Activated CD4-positive, alpha-beta T cell treated with anti-CD3 and anti-CD28 coated beads, Interleukin-2, amount 10 ng/mL, durations not matched to agents 24 days and 14 days (primary cell): ENCODE results near the gene RPL3. TPM values are rescaled to one million over a fixed set of nuclear protein-coding genes. Genes with fewer than 3 reads are reported as not detected.

ENCODE experiments used
- DNase-seq: peaks from one replicate; pipeline ENCODE4 v3.0.0; 2022
- H3K27ac Mint-ChIP-seq: one replicate; pipeline ENCODE4 v1.8.0; 2022; ENCODE audit warnings: mild to moderate bottlenecking, mixed read lengths
- H3K27me3 Mint-ChIP-seq: one replicate; pipeline ENCODE4 v1.8.0; 2022; ENCODE audit warnings: mixed read lengths
- H3K36me3 Mint-ChIP-seq: one replicate; pipeline ENCODE4 v1.8.0; 2022; ENCODE audit warnings: low read depth, mild to moderate bottlenecking, mixed read lengths
- H3K4me1 Mint-ChIP-seq: one replicate; pipeline ENCODE4 v1.8.0; 2021; ENCODE audit warnings: mixed read lengths
- H3K4me3 Mint-ChIP-seq: one replicate; pipeline ENCODE4 v1.8.0; 2022; ENCODE audit warnings: mild to moderate bottlenecking, moderate library complexity, mixed read lengths
- H3K9me3 Mint-ChIP-seq: one replicate; pipeline ENCODE4 v1.8.0; 2021; ENCODE audit warnings: mixed read lengths
- intact Hi-C: fragments of 100-400 bp; cut with micrococcal nuclease; formaldehyde crosslinking; loops from one replicate; pipeline ENCODE4 v1.15.1; 2023
- total RNA-seq: library from RNA; stranded (reverse); gene quantifications from 2 replicates; pipeline ENCODE4 v1.2.3, GENCODE V29; 2022

Gene RPL3
- total RNA-seq, 1 donor from 2014 or later, result 2,132 TPM

- Mint-ChIP-seq H3K9me3 (no peaks in the 10 kb centered on the region), H3K27me3 (peaks cover 10% of the 10 kb centered on the region), H3K4me3 (no peak overlapping the region), H3K27ac (no peak overlapping the region), H3K4me1 (no peaks in the 10 kb centered on the region), H3K36me3 (no peaks in the 10 kb centered on the region)
- DNase-seq, result no peak
- intact Hi-C loops, result no loop called here
Observed at GRCh38 chr22:39283322-39284141, 35.9 kb downstream of the RPL3 start.

DNA sequence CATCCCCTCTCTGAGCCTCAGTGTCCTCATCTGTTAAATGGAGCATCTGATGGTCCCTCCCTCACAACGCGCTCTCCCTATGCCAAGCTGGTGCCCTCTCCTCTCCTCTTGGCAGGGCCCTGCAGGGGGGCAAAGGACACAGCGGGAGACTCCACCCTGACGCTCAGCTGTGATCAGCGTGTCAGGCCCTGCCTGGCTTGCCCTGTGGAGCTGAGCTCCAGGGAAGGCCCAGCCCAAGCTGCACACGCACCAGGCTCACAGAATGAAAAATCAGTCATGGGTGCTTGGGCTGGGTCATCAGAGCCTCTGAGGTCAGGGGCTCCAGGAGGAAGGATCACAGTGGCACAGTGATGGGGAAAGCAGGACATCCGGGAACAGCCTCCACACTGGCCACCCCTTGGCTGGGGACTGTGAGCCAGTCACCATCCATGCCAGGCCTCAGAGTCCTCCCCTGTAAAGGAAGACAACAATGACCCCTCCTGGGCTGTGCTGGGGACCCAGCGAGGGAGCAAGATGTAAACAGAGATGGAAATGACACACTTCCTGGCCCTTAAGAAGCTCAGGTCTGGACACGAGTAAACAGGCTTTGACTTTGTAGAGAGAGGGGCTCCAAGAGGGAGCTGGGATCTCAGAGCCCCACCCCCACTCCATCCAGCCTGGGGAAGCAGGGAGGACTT is 36.6 kb downstream of the RPL3 start:
- no peak overlapping the region for H3K27ac Mint-ChIP-seq
- no peak overlapping the region for H3K4me3 Mint-ChIP-seq
- no peaks in the 10 kb centered on the region for H3K36me3 Mint-ChIP-seq
- no peaks in the 10 kb centered on the region for H3K4me1 Mint-ChIP-seq
- H3K9me3 Mint-ChIP-seq, result no peaks in the 10 kb centered on the region
- intact Hi-C loops, result no loop called here
- H3K27me3 Mint-ChIP-seq, result peaks cover 10% of the 10 kb centered on the region
- no peak for DNase-seq

DNA sequence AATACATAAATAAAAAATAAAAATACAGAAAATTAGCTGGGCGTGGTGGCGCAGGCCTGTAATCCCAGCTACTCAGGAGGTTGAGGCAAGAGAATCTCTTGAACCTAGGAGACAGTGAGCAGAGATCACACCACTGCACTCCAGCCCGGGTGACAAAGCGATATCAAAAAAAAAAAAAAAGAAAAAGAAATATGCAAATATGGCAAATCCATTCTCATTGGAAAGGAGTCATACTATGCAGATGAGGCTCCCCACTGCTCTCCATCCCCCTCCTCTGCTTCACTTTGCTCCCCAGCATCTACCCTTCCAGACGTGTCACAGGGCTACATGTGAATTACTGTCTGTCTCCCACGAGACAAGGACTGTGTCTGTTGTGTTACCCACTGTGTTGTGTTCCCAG is 38.3 kb downstream of the RPL3 start:
- no peak for DNase-seq
- peaks cover 16% of the 10 kb centered on the region for H3K27me3 Mint-ChIP-seq
- H3K36me3 Mint-ChIP-seq, result no peaks in the 10 kb centered on the region
- intact Hi-C loops, result no loop called here
- H3K4me1 Mint-ChIP-seq, result no peaks in the 10 kb centered on the region
- H3K9me3 Mint-ChIP-seq, result peaks cover 3% of the 10 kb centered on the region
- no peak overlapping the region for H3K27ac Mint-ChIP-seq
- no peak overlapping the region for H3K4me3 Mint-ChIP-seq

DNA sequence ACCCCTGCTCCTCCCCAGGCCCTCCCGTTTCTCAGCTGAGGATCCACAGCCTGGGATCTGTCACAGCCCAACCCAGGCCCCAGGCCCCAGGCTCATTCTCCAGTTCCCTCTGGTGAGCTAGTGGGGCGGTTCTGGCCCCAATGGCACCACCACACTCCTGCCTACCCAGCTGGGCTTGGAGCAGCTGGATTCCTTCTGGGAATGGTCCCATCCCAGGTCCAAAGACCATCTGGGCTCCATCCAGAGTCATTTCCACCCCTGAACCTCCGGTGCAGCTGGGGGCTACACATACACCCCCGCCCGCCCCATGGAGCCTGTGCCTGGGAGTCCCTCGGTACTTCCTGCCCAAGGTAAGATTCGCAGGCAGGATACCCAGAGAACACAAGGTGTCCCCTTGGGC is 39.2 kb downstream of the RPL3 start:
- intact Hi-C loops, result no loop called here
- no peak for DNase-seq
- Mint-ChIP-seq H3K36me3 (no peaks in the 10 kb centered on the region), H3K27ac (no peak overlapping the region), H3K4me1 (no peaks in the 10 kb centered on the region), H3K27me3 (peaks cover 17% of the 10 kb centered on the region), H3K9me3 (peaks cover 3% of the 10 kb centered on the region), H3K4me3 (no peak overlapping the region)

DNA sequence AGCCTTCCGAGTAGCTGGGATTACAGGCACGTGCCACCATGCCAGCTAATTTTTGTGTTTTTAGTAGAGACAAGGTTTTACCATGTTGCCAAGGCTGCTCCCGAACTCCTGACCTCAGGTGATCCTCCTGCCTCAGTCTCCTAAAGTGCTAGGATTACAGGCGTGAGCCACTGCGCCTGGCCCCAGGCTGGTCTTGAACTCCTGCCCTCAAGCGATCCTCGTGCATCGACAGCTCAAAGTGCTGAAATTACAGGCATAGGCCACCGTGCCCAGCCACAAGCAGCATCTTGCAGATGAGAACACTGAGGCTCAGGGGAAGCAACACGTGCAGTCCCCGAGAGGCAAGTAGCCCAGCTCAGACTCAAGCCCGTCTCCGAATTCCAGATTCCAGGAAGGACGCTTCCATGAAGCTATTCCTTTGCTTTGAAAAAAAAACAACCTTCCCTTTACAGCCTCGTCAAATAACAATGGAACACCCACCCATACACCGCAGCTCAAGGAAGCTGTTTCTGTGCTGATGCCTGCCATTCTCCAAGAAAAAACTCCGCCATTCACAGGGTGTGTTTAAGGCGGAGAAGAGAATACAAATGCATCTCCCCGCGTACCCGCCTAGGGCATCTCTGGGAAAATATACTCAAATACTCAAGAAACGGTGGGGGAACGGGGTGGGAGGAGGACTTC is 40.1 kb downstream of the RPL3 start:
- no peak overlapping the region for H3K4me3 Mint-ChIP-seq
- H3K27me3 Mint-ChIP-seq, result peaks cover 17% of the 10 kb centered on the region
- H3K36me3 Mint-ChIP-seq, result no peaks in the 10 kb centered on the region
- peaks cover 3% of the 10 kb centered on the region for H3K9me3 Mint-ChIP-seq
- no peak overlapping the region for H3K27ac Mint-ChIP-seq
- no peak for DNase-seq
- no peaks in the 10 kb centered on the region for H3K4me1 Mint-ChIP-seq
- intact Hi-C loops, result no loop called here

- intact Hi-C loops, result no loop called here
- Mint-ChIP-seq H3K36me3 (no peaks in the 10 kb centered on the region), H3K27me3 (peaks cover 17% of the 10 kb centered on the region), H3K4me1 (no peaks in the 10 kb centered on the region), H3K4me3 (no peak overlapping the region), H3K9me3 (peaks cover 3% of the 10 kb centered on the region), H3K27ac (no peak overlapping the region)
- DNase-seq, result no peak
Observed at GRCh38 chr22:39278040-39278439, 41.4 kb downstream of the RPL3 start.

DNA sequence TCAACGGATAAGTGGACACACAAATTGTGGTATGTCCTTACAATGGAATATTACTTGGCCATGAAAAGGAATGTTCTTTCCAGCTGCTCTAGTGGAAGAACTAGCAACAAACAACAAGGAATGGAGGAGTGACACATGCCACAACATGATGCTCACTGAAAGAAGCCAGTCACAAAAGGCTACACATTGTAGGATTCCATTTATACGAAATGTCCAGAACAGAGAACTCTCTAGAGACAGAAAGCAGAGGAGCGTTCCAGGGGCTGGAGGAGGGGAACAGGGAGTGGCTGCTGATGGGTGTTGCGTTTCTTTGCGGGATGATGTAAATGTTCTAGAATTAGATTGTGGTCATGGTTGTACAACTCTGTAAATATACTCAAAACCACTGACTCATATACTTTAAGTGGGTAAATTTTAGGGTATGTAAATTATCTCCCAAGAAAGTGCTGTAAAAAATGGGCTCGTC is 42.2 kb downstream of the RPL3 start:
- Mint-ChIP-seq H3K36me3 (no peaks in the 10 kb centered on the region), H3K27me3 (peaks cover 17% of the 10 kb centered on the region), H3K4me1 (no peaks in the 10 kb centered on the region), H3K9me3 (peaks cover 3% of the 10 kb centered on the region), H3K4me3 (no peak overlapping the region), H3K27ac (no peak overlapping the region)
- DNase-seq, result no peak
- intact Hi-C loops, result no loop called here

GRCh38 chr22:39276440-39277141 is 42.8 kb downstream of the RPL3 start:
- Mint-ChIP-seq H3K36me3 (no peaks in the 10 kb centered on the region), H3K27ac (no peak overlapping the region), H3K27me3 (peaks cover 17% of the 10 kb centered on the region), H3K4me1 (no peaks in the 10 kb centered on the region), H3K4me3 (no peak overlapping the region), H3K9me3 (peaks cover 3% of the 10 kb centered on the region)
- intact Hi-C loops, result no loop called here
- no peak for DNase-seq

GRCh38 chr22:39275814-39276439 is 43.5 kb downstream of the RPL3 start:
- H3K9me3 Mint-ChIP-seq, result peaks cover 3% of the 10 kb centered on the region
- no peaks in the 10 kb centered on the region for H3K4me1 Mint-ChIP-seq
- H3K27ac Mint-ChIP-seq, result no peak overlapping the region
- H3K27me3 Mint-ChIP-seq, result peaks cover 17% of the 10 kb centered on the region
- intact Hi-C loops, result no loop called here
- no peak for DNase-seq
- H3K4me3 Mint-ChIP-seq, result no peak overlapping the region
- H3K36me3 Mint-ChIP-seq, result no peaks in the 10 kb centered on the region

- Mint-ChIP-seq H3K9me3 (peaks cover 3% of the 10 kb centered on the region), H3K27me3 (peaks cover 11% of the 10 kb centered on the region), H3K27ac (no peak overlapping the region), H3K4me3 (no peak overlapping the region), H3K36me3 (no peaks in the 10 kb centered on the region), H3K4me1 (peaks cover under 1% of the 10 kb centered on the region)
- DNase-seq, result no peak
- intact Hi-C loops, result no loop called here
Observed at GRCh38 chr22:39273950-39274887, 45.2 kb downstream of the RPL3 start.

- Mint-ChIP-seq H3K27ac (no peak overlapping the region), H3K4me3 (no peak overlapping the region), H3K9me3 (no peaks in the 10 kb centered on the region), H3K4me1 (peaks cover 12% of the 10 kb centered on the region), H3K27me3 (peaks cover 1% of the 10 kb centered on the region), H3K36me3 (no peaks in the 10 kb centered on the region)
- intact Hi-C loops, result no loop called here
- DNase-seq, result no peak
Observed at GRCh38 chr22:39270792-39271191, 48.6 kb downstream of the RPL3 start.

DNA sequence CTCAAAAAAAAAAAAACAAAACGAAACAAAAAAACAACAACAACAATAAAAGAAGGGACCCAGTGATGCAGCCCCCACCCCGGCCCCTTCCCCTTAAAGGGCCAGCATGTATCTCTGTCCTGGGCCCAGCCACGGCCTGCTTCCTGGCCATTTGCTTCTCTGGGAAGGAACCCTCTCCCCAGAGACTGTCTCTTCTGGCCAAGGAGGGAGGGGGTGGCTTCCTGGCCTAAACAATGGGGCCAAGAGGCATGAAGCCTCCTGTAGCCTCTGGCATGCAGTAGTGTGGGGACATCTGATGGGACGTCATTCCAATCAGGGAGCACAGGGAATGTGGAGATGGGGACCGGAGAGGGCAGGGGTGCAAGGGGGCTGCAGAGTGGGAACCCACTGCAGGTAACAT is 49.1 kb downstream of the RPL3 start:
- no peak overlapping the region for H3K27ac Mint-ChIP-seq
- peaks cover 12% of the 10 kb centered on the region for H3K4me1 Mint-ChIP-seq
- H3K4me3 Mint-ChIP-seq, result no peak overlapping the region
- no peaks in the 10 kb centered on the region for H3K36me3 Mint-ChIP-seq
- intact Hi-C loops, result no loop called here
- no peaks in the 10 kb centered on the region for H3K9me3 Mint-ChIP-seq
- no peaks in the 10 kb centered on the region for H3K27me3 Mint-ChIP-seq
- DNase-seq, result no peak
